ENCODE measurements around the gene KRTAP5-1. TPM values are rescaled to one million over a fixed set of nuclear protein-coding genes. Genes with fewer than 3 reads are reported as not detected.

Gene KRTAP5-1
- total and polyA plus RNA-seq, 10 of the 15 experiments (the other 5 are each of a cell fraction or from before 2014, with no cell fraction given): not detected

DNA sequence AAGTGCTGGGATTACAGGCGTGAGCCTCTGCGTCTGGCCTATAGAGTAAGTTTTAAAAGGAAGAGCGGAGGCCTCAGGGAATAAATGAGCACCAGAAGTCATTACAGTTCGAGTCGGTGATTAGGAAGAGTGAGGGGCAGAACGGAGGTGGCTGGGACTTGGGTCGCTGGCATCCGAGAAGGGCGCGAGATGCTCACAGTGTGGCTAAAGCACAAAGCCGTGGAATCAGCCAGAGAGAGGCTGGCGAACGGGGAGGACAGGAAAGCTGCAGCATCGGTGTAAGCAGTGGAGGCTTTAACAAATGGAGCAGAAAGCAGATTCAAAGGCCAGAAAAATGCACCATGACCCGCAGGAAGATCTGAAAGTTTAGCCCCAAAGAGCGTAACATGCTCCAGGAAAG lies 39.5 kb upstream of the KRTAP5-1 start (continued):
- TF ChIP-seq SPI1 (IDR thresholded peaks at IDR 0.05; ENCODE audit: borderline replicate concordance, insufficient read depth, low read depth, low read length) (no peak), EZH2 (IDR thresholded peaks at IDR 0.05; ENCODE audit: borderline replicate concordance, control insufficient read depth, low read depth, low read length) (no peak), CUX1 (IDR thresholded peaks at IDR 0.05; ENCODE audit: insufficient replicate concordance, low read depth, low read length) (no peak), HDGF (IDR thresholded peaks at IDR 0.05) (no peak)
- TF ChIP-seq, protein P1, sequence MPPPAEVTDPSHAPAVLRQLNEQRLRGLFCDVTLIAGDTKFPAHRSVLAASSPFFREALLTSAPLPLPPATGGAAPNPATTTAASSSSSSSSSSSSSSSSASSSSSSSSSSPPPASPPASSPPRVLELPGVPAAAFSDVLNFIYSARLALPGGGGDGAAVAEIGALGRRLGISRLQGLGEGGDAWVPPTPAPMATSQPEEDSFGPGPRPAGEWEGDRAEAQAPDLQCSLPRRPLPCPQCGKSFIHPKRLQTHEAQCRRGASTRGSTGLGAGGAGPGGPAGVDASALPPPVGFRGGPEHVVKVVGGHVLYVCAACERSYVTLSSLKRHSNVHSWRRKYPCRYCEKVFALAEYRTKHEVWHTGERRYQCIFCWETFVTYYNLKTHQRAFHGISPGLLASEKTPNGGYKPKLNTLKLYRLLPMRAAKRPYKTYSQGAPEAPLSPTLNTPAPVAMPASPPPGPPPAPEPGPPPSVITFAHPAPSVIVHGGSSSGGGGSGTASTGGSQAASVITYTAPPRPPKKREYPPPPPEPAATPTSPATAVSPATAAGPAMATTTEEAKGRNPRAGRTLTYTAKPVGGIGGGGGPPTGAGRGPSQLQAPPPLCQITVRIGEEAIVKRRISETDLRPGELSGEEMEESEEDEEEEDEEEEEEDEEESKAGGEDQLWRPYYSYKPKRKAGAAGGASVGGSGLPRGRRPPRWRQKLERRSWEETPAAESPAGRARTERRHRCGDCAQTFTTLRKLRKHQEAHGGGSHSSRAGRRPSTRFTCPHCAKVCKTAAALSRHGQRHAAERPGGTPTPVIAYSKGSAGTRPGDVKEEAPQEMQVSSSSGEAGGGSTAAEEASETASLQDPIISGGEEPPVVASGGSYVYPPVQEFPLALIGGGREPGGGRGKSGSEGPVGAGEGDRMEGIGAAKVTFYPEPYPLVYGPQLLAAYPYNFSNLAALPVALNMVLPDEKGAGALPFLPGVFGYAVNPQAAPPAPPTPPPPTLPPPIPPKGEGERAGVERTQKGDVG (CRISPR knock-in tag; IDR thresholded peaks at IDR 0.05): no peak
